ENCODE measurements around the gene SOHLH1. TPM values are rescaled to one million over a fixed set of nuclear protein-coding genes. Genes with fewer than 3 reads are reported as not detected.

Gene SOHLH1
- total and polyA plus RNA-seq, 2 of the 4 experiments (the other 2 are of a cell fraction) = not detected

DNA sequence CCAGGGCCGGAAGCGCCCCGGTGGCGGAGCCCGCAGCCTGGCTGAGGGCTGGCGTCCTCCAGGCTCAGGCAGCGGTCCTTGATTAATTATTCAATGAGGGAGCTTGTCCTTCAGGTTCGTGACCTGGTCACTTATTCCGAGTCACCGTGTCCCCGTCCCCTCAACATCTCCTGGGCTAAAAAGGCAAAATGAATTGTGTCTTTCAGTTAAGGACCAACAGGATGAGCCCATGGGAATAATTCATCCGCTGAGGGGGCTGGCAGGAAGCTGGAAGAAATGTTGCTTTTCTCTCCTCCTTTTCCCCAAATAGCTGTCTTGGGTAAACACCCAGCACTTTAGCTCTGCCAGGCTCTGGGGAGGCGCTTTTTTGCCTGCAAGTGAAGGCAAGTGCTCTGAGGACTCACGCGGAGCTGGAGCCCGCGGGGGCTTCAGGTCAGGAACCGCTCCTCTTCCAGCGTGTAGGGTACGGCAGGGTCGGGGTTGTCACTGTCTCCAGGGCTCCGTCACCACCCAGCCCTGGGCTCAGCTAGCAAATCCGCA, 15.8 kb upstream of the SOHLH1 start:
- DNase-seq (no peak), ATAC-seq (ENCODE audit: low read depth) (no peak)
- Histone ChIP-seq H3K18ac (ENCODE audit: low read depth, low read length) (no peak overlapping the region), H3K23ac (ENCODE audit: low read depth, low read length) (no peak overlapping the region), H3K4me2 (ENCODE audit: low read depth, low read length) (no peak overlapping the region), H3K9me3 (ENCODE audit: control insufficient read depth, insufficient read depth, low read length) (no peaks in the 10 kb centered on the region), H2AFZ (replicated peaks; ENCODE audit: low read length, poor library complexity) (no peak overlapping the region), H4K91ac (ENCODE audit: insufficient read depth, low read depth, low read length) (no peak overlapping the region), H3K4me3 (ENCODE audit: insufficient read depth, low read depth, low read length) (no peak overlapping the region), H3K27ac (ENCODE audit: insufficient read depth, low read length) (no peak overlapping the region), H3K56ac (ENCODE audit: extremely low read depth, insufficient read depth, low read length) (no peak overlapping the region), H3K27me3 (ENCODE audit: control insufficient read depth, insufficient read depth, low read length) (peaks cover 29% of the 10 kb centered on the region), H3K79me1 (ENCODE audit: low read depth in 1 of 2, low read length in 2 of 2) (no peaks in the 10 kb centered on the region), H4K5ac (ENCODE audit: low read depth, low read length) (no peak overlapping the region), H2BK15ac (ENCODE audit: low read depth, low read length) (no peak overlapping the region), H2BK20ac (ENCODE audit: low read depth, low read length) (no peak overlapping the region), H3K36me3 (ENCODE audit: control insufficient read depth, insufficient read depth, low read length) (no peaks in the 10 kb centered on the region), H3K14ac (replicated peaks; ENCODE audit: low read depth, low read length) (no peak overlapping the region), H2AK5ac (ENCODE audit: low read depth, low read length) (no peak overlapping the region), H3K4ac (ENCODE audit: low read depth, low read length) (no peak overlapping the region), H3K9me1 (ENCODE audit: insufficient read depth, low read length) (no peaks in the 10 kb centered on the region), H2BK120ac (ENCODE audit: low read depth, low read length) (no peak overlapping the region), H3K9ac (ENCODE audit: low read depth, low read length) (no peak overlapping the region), H3K4me1 (ENCODE audit: control insufficient read depth, insufficient read depth, low read length) (no peaks in the 10 kb centered on the region), H2AK9ac (replicated peaks; ENCODE audit: low read depth, low read length, poor library complexity) (no peak overlapping the region), H4K20me1 (ENCODE audit: insufficient read depth, low read length) (no peaks in the 10 kb centered on the region), H2BK5ac (ENCODE audit: low read depth, low read length, poor library complexity, severe bottlenecking) (no peak overlapping the region), H4K8ac (ENCODE audit: low read depth in 2 of 2, low read length in 2 of 2) (no peak overlapping the region)
- 5% methylated on average over 7 of the region's 23 CpGs; no CpG with 5 or more reads in 1 of the 2 experiments for WGBS, 2 experiments (ENCODE audit: extremely low coverage in 2 of 2, insufficient read length in 1 of 2)
- CTCF ChIA-PET = interaction anchor here (1.4 kb wide), 1 partner anchor 18 kb away, joined by 3 read pairs; no protein-coding TSS in a partner anchor
- intact Hi-C loops (cut with micrococcal nuclease) (no loop called here), dilution Hi-C loops (cut with HindIII; ENCODE audit: low sequenced_read_pairs, unreplicated experiment) (no loop called here), in situ Hi-C loops (cut with MboI; ENCODE audit: low sequenced_read_pairs) (no loop called here)
- POLR2A ChIA-PET (ENCODE audit: unreplicated experiment) = no interaction called here
- BruUV-seq (replicated peaks) = no TSS peak
- no peak for TF ChIP-seq MAZ (IDR thresholded peaks at IDR 0.05; ENCODE audit: borderline replicate concordance, low read depth, low read length)
- TF ChIP-seq CEBPB (IDR thresholded peaks at IDR 0.05; ENCODE audit: low read depth, low read length) = no peak
- no peak for TF ChIP-seq RAD21 (IDR thresholded peaks at IDR 0.05; ENCODE audit: low read length)
- TF ChIP-seq CHD1 (IDR thresholded peaks at IDR 0.05; ENCODE audit: low read depth, low read length) = no peak
- no peak for TF ChIP-seq ELK1 (IDR thresholded peaks at IDR 0.05; ENCODE audit: borderline replicate concordance, low read depth, low read length)
- TF ChIP-seq MAFK (IDR thresholded peaks at IDR 0.05; ENCODE audit: low read depth, low read length) = no peak
- no peak for TF ChIP-seq BHLHE40 (IDR thresholded peaks at IDR 0.05; ENCODE audit: low read depth, low read length)
- TF ChIP-seq, protein P1, sequence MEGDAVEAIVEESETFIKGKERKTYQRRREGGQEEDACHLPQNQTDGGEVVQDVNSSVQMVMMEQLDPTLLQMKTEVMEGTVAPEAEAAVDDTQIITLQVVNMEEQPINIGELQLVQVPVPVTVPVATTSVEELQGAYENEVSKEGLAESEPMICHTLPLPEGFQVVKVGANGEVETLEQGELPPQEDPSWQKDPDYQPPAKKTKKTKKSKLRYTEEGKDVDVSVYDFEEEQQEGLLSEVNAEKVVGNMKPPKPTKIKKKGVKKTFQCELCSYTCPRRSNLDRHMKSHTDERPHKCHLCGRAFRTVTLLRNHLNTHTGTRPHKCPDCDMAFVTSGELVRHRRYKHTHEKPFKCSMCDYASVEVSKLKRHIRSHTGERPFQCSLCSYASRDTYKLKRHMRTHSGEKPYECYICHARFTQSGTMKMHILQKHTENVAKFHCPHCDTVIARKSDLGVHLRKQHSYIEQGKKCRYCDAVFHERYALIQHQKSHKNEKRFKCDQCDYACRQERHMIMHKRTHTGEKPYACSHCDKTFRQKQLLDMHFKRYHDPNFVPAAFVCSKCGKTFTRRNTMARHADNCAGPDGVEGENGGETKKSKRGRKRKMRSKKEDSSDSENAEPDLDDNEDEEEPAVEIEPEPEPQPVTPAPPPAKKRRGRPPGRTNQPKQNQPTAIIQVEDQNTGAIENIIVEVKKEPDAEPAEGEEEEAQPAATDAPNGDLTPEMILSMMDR (conservative IDR thresholded peaks at IDR 0.05; ENCODE audit: low read depth, low read length) = no peak
- TF ChIP-seq SMC3 (IDR thresholded peaks at IDR 0.05; ENCODE audit: low read depth, low read length) = no peak
